HAP-1 (cell line): ENCODE results near the gene G2E3.
"Not testable (repeated sequence)": the region's sequence is repeated elsewhere in the genome, so short reads cannot be mapped to it uniquely, and the experiment has no call there.

Experiments
- DNase-seq, 2 experiments: peaks; one replicate each; pipeline ENCODE4 v3.0.0-alpha.2; 2016 to 2020; ENCODE audit warnings: low spot score in 2 of 2
- H3K27me3 ChIP-seq: fragments of 250-450 bp; sonication (Bioruptor Pico); 2 replicates; pipeline ENCODE4 v1.5.1; 2020; ENCODE audit warnings: low read depth, mild to moderate bottlenecking, moderate library complexity
- H3K36me3 ChIP-seq: fragments of 250-450 bp; sonication (Bioruptor Pico); replicated peaks from 2 replicates; pipeline ENCODE4 v1.5.1; 2020; ENCODE audit warnings: mild to moderate bottlenecking
- H3K4me1 ChIP-seq: fragments of 250-450 bp; sonication (Bioruptor Pico); 2 replicates; pipeline ENCODE4 v1.5.1; 2020; ENCODE audit warnings: mild to moderate bottlenecking
- H3K4me3 ChIP-seq: fragments of 250-450 bp; sonication (Bioruptor Pico); 2 replicates; pipeline ENCODE4 v1.5.1; 2020; ENCODE audit warnings: mild to moderate bottlenecking, moderate library complexity
- H3K9me3 ChIP-seq: fragments of 250-450 bp; sonication (Bioruptor Pico); 2 replicates; pipeline ENCODE4 v1.5.1; 2020; ENCODE audit warnings: mild to moderate bottlenecking, moderate library complexity
- in situ Hi-C: fragments of 300-500 bp; cut with MboI; formaldehyde crosslinking; loops from 3 replicates; pipeline ENCODE4 v1.14.3; 2020; ENCODE audit warnings: low sequenced_read_pairs, inconsistent platforms, mixed read lengths

The G2E3 gene

GRCh38 chr14:30625533-30625932, 66.6 kb downstream of the G2E3 start:
- H3K4me1 ChIP-seq: peaks cover 3% of the 10 kb centered on the region; the same call in 1 of the 2 replicates
- no peak overlapping the region for H3K4me3 ChIP-seq
- in situ Hi-C loops: no loop called here
- H3K36me3 ChIP-seq: peaks cover 15% of the 10 kb centered on the region
- no peaks in the 10 kb centered on the region for H3K9me3 ChIP-seq
- no peaks in the 10 kb centered on the region for H3K27me3 ChIP-seq
- no peak for DNase-seq

- H3K4me1 ChIP-seq, H3K9me3 ChIP-seq, in situ Hi-C loops, DNase-seq, H3K4me3 ChIP-seq, H3K27me3 ChIP-seq: not testable (repeated sequence)
- peaks cover 26% of the 10 kb centered on the region for H3K36me3 ChIP-seq
These were observed 70.5 kb downstream of the G2E3 start for GRCh38 chr14:30629432-30629831.

- no peaks in the 10 kb centered on the region for H3K27me3 ChIP-seq
- H3K4me1 ChIP-seq: no peaks in the 10 kb centered on the region
- no peak overlapping the region for H3K4me3 ChIP-seq
- H3K36me3 ChIP-seq: peaks cover 31% of the 10 kb centered on the region
- no peak for DNase-seq
- no peaks in the 10 kb centered on the region for H3K9me3 ChIP-seq
- in situ Hi-C loops: no loop called here
These were observed 71.3 kb downstream of the G2E3 start for GRCh38 chr14:30630248-30630647.

- in situ Hi-C loops: no loop called here
- H3K27me3 ChIP-seq: no peaks in the 10 kb centered on the region
- no peak overlapping the region for H3K4me3 ChIP-seq
- no peak for DNase-seq
- no peaks in the 10 kb centered on the region for H3K9me3 ChIP-seq
- peaks cover 37% of the 10 kb centered on the region for H3K36me3 ChIP-seq
- no peaks in the 10 kb centered on the region for H3K4me1 ChIP-seq
These were observed 73.8 kb downstream of the G2E3 start for GRCh38 chr14:30632730-30633129.

GRCh38 chr14:30638926-30639325, 80.0 kb downstream of the G2E3 start:
- Histone ChIP-seq H3K9me3 (no peaks in the 10 kb centered on the region), H3K4me3 (no peak overlapping the region), H3K4me1 (peaks cover 5% of the 10 kb centered on the region), H3K36me3 (peaks cover 40% of the 10 kb centered on the region), H3K27me3 (no peaks in the 10 kb centered on the region)
- DNase-seq: no peak
- in situ Hi-C loops: no loop called here

GRCh38 chr14:30641207-30641606, 82.2 kb downstream of the G2E3 start:
- in situ Hi-C loops: no loop called here
- Histone ChIP-seq H3K4me1 (peaks cover 5% of the 10 kb centered on the region), H3K27me3 (no peaks in the 10 kb centered on the region), H3K4me3 (no peak overlapping the region), H3K36me3 (peaks cover 37% of the 10 kb centered on the region), H3K9me3 (0 out of 2 replicates have a peak, but pooled peaks cover 3% of the 10 kb centered on the region)
- no peak for DNase-seq

GRCh38 chr14:30644462-30644861, 85.5 kb downstream of the G2E3 start:
- H3K36me3 ChIP-seq: peaks cover 31% of the 10 kb centered on the region
- in situ Hi-C loops: not testable (repeated sequence)

GRCh38 chr14:30645600-30645999, 86.6 kb downstream of the G2E3 start:
- Histone ChIP-seq H3K27me3 (no peaks in the 10 kb centered on the region), H3K4me1 (no peaks in the 10 kb centered on the region), H3K4me3 (no peak overlapping the region), H3K36me3 (peaks cover 38% of the 10 kb centered on the region), H3K9me3 (0 out of 2 replicates have a peak, but pooled peaks cover 3% of the 10 kb centered on the region)
- in situ Hi-C loops: no loop called here
- no peak for DNase-seq

More at GRCh38 chr14:30644462-30644861, 85.5 kb downstream of the G2E3 start:
- DNase-seq, H3K4me1 ChIP-seq, H3K4me3 ChIP-seq, H3K27me3 ChIP-seq, H3K9me3 ChIP-seq: not testable (repeated sequence)

- peaks cover 46% of the 10 kb centered on the region for H3K36me3 ChIP-seq
- H3K4me3 ChIP-seq: no peak overlapping the region
- H3K4me1 ChIP-seq: no peaks in the 10 kb centered on the region
- DNase-seq: no peak
- in situ Hi-C loops: no loop called here
- H3K9me3 ChIP-seq: 0 out of 2 replicates have a peak, but pooled peaks cover 3% of the 10 kb centered on the region
- H3K27me3 ChIP-seq: no peaks in the 10 kb centered on the region
These were observed 89.5 kb downstream of the G2E3 start for GRCh38 chr14:30648471-30648870.

- DNase-seq: no peak
- in situ Hi-C loops: loop anchor here (10.0 kb wide), 1 partner anchor 253 kb away; no protein-coding TSS in a partner anchor
- H3K9me3 ChIP-seq: no peaks in the 10 kb centered on the region
- no peak overlapping the region for H3K4me3 ChIP-seq
- H3K27me3 ChIP-seq: no peaks in the 10 kb centered on the region
- no peaks in the 10 kb centered on the region for H3K4me1 ChIP-seq
- peaks cover 37% of the 10 kb centered on the region for H3K36me3 ChIP-seq
These were observed 93.0 kb downstream of the G2E3 start for GRCh38 chr14:30651937-30652336.

- peaks cover 42% of the 10 kb centered on the region for H3K36me3 ChIP-seq
- DNase-seq: no peak
- no peaks in the 10 kb centered on the region for H3K9me3 ChIP-seq
- H3K4me1 ChIP-seq: no peaks in the 10 kb centered on the region
- no peak overlapping the region for H3K4me3 ChIP-seq
- in situ Hi-C loops: loop anchor here (10.0 kb wide), 1 partner anchor 250 kb away; no protein-coding TSS in a partner anchor
- no peaks in the 10 kb centered on the region for H3K27me3 ChIP-seq
These were observed 96.2 kb downstream of the G2E3 start for GRCh38 chr14:30655124-30655523.

- H3K27me3 ChIP-seq: no peaks in the 10 kb centered on the region
- in situ Hi-C loops: loop anchor here (10.0 kb wide), 1 partner anchor 249 kb away; no protein-coding TSS in a partner anchor
- H3K4me1 ChIP-seq: no peaks in the 10 kb centered on the region
- DNase-seq: no peak
- H3K4me3 ChIP-seq: no peak overlapping the region
- no peaks in the 10 kb centered on the region for H3K9me3 ChIP-seq
- H3K36me3 ChIP-seq: peaks cover 37% of the 10 kb centered on the region
These were observed 96.7 kb downstream of the G2E3 start for GRCh38 chr14:30655658-30656057.

GRCh38 chr14:30656190-30656632, 97.3 kb downstream of the G2E3 start:
- H3K4me3 ChIP-seq: no peak overlapping the region
- H3K9me3 ChIP-seq: no peaks in the 10 kb centered on the region
- in situ Hi-C loops: loop anchor here (10.0 kb wide), 1 partner anchor 249 kb away; no protein-coding TSS in a partner anchor
- no peaks in the 10 kb centered on the region for H3K27me3 ChIP-seq
- H3K4me1 ChIP-seq: no peaks in the 10 kb centered on the region
- H3K36me3 ChIP-seq: peaks cover 33% of the 10 kb centered on the region
- peak; percentile 52 to 61 for DNase-seq

GRCh38 chr14:30657050-30657449, 98.1 kb downstream of the G2E3 start:
- H3K9me3 ChIP-seq: no peaks in the 10 kb centered on the region
- H3K4me1 ChIP-seq: no peaks in the 10 kb centered on the region
- peaks cover 25% of the 10 kb centered on the region for H3K36me3 ChIP-seq
- H3K27me3 ChIP-seq: no peaks in the 10 kb centered on the region
- H3K4me3 ChIP-seq: no peak overlapping the region
- in situ Hi-C loops: loop anchor here (10.0 kb wide), 1 partner anchor 248 kb away; no protein-coding TSS in a partner anchor
- DNase-seq: no peak
